ENCODE results near the gene HCN1.
"Not testable (repeated sequence)": the region's sequence is repeated elsewhere in the genome, so short reads cannot be mapped to it uniquely, and the experiment has no call there.

The HCN1 gene

DNA sequence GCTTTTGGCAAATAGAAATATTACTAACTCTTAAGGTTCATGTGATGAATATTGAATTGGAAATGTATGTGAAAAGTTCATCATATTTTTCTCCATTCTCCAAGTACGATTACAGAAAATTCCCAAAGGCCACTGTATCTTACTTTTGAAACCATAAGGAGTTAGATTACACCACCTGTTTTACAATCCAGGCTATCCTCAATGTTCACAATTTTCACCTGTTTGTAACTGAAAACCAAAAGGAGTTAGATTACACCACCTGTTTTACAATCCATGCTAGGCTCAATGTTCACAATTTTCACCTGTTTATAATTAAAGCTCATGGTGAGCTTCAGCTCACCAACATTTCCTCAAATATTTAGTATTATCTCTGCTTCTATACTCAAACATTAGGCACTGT is 188.0 kb downstream of the HCN1 start:
- no peak for DNase-seq (ENCODE audit: insufficient read length)
- TF ChIP-seq POLR2A (IDR thresholded peaks at IDR 0.05; ENCODE audit: low read depth, low read length) (no peak), POLR2AphosphoS5 (IDR thresholded peaks at IDR 0.05; ENCODE audit: low read depth, low read length) (no peak), TAF1 (IDR thresholded peaks at IDR 0.05; ENCODE audit: borderline replicate concordance, low read depth, low read length) (no peak)
- FAIRE-seq, result no peak

DNA sequence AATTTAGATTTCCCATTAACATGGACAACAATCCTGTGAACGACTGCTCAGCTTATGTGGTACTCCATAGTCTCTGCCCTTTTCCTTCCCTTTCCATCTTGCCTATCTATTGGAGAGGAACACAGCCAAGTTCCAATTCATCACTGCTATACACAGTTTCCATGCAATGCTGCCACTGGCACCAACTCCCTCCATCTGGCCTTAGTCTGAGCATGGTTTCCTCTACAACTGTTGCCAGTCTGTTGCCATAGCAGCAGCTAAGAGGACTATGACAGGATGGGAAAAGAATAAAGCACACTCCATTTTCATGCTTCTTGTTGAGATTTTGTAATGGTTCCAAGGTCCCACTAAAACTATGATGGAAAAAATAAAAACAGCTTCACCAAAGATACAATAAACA is 189.0 kb downstream of the HCN1 start:
- DNase-seq (ENCODE audit: insufficient read length), result no peak
- no peak for FAIRE-seq
- no peak for TF ChIP-seq TAF1 (IDR thresholded peaks at IDR 0.05; ENCODE audit: borderline replicate concordance, low read depth, low read length)
- no peak for TF ChIP-seq POLR2AphosphoS5 (IDR thresholded peaks at IDR 0.05; ENCODE audit: low read depth, low read length)
- no peak for TF ChIP-seq POLR2A (IDR thresholded peaks at IDR 0.05; ENCODE audit: low read depth, low read length)

DNA sequence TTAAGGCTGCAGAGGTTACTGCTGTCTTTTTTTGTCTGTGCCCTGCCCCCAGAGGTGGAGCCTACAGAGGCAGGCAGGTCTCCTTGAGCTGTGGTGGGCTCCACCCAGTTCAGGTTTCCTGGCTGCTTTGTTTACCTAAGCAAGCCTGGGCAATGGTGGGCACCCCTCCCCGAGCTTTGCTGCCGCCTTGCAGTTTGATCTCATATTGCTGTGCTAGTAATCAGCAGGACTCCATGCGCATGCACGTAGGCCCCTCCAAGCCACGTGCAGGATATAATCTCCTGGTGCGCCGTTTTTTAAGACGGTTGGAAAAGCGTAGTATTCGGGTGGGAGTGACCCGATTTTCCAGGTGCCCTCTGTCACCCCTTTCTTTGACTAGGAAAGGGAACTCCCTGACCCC is 197.2 kb downstream of the HCN1 start:
- not testable (repeated sequence) for DNase-seq (ENCODE audit: insufficient read length); FAIRE-seq

DNA sequence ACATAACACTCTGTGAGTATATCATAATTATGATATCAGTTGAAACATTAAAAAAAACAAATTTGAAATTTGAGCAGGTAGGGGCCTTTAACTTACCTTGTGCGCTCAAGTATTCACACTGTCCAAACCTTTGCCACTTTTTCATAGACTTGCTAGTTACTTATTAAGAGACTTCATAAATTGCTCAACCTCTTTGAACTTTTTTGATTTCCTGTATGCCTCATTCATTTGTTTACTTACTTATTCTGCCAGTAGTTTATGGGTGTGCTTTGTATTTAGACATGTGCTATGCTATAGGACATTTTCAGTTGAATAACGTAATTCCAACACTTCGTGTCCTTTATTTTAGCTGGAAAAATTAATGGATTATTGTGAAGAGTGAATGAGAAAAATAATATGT is 204.8 kb downstream of the HCN1 start:
- TF ChIP-seq TAF1 (IDR thresholded peaks at IDR 0.05; ENCODE audit: borderline replicate concordance, low read depth, low read length) (no peak), POLR2AphosphoS5 (IDR thresholded peaks at IDR 0.05; ENCODE audit: low read depth, low read length) (no peak), POLR2A (IDR thresholded peaks at IDR 0.05; ENCODE audit: low read depth, low read length) (no peak)
- FAIRE-seq (no peak), DNase-seq (ENCODE audit: insufficient read length) (no peak)

DNA sequence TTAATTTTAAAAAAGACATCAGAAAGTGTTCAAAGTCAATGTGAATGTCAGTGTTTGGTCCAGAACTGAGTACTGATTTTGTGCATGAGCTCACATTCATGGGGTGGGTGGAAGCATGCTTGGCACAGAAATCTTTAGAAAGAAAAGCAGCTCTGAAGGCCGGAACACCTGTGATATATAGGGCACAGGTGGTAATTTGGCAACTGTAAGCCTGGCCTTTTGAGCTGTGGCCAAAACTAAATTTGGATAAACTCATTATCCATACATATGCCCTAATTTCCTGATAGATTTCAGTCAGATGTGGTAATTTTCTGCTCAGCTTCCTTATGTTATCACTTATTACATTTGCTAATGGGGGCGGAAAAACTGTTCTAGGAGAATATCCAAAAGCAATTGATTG is 211.4 kb downstream of the HCN1 start:
- TF ChIP-seq TAF1 (IDR thresholded peaks at IDR 0.05; ENCODE audit: borderline replicate concordance, low read depth, low read length) (no peak), POLR2A (IDR thresholded peaks at IDR 0.05; ENCODE audit: low read depth, low read length) (no peak), POLR2AphosphoS5 (IDR thresholded peaks at IDR 0.05; ENCODE audit: low read depth, low read length) (no peak)
- DNase-seq (ENCODE audit: insufficient read length) (no peak), FAIRE-seq (no peak)

DNA sequence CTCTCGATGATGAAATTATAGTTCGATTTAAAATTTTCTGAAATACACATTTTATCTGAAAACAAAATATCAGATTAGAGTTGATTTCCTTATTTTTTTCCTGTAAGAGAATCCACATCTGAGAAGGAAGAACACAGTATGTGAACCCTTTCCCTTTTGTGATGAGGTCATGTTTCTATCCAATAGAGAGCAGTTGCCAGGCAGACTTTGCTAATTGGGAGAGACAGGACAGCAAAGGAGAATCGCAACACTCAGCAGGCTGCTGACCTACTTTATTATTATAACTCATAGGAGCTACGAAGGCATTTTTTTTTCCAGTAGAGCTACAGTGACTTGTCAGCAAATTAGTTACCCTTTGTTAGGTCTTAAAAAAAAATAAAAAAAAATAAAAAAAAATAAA is 242.1 kb downstream of the HCN1 start:
- FAIRE-seq, result no peak

DNA sequence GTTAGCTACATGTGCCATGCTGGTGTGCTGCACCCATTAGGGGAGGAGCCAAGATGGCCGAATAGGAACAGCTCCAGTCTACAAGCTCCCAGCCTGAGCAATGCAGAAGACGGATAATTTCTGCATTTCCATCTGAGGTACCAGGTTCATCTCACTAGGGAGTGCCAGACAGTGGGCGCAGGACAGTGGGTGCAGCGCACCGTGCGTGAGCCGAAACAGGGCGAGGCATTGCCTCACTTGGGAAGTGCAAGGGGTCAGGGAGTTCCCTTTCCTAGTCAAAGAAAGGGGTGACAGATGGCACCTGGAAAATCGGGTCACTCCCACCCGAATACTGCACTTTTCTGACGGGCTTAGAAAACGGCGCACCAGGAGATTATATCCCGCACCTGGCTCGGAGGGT is 251.3 kb downstream of the HCN1 start:
- DNase-seq (ENCODE audit: insufficient read length); FAIRE-seq: not testable (repeated sequence)

More for the DNA sequence above, 242.1 kb downstream of the HCN1 start:
- TF ChIP-seq POLR2A (IDR thresholded peaks at IDR 0.05; ENCODE audit: low read depth, low read length) (no peak), TAF1 (IDR thresholded peaks at IDR 0.05; ENCODE audit: borderline replicate concordance, low read depth, low read length) (no peak), POLR2AphosphoS5 (IDR thresholded peaks at IDR 0.05; ENCODE audit: low read depth, low read length) (no peak)
- DNase-seq (ENCODE audit: insufficient read length), result no peak

DNA sequence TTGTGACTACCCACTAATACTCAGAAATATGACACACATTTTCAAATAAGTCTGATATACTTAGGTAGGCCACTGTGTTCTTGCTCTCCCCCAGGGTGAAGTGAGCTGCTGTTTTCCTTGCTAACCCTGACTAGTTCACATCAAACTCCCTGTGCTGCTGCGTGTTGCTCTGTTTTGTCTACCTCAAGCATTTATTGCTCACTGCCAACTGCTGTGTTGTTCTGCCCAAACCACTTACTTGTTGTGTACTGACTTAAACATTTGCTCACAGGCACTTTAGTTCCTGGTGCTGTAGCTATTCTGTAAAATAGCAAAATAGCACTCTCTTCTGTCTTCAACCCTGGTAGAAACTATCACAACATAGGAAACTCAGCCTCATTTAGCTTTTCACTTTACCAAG is 255.7 kb downstream of the HCN1 start:
- TF ChIP-seq POLR2AphosphoS5 (IDR thresholded peaks at IDR 0.05; ENCODE audit: low read depth, low read length), result no peak
- TF ChIP-seq POLR2A (IDR thresholded peaks at IDR 0.05; ENCODE audit: low read depth, low read length), result no peak
- no peak for TF ChIP-seq TAF1 (IDR thresholded peaks at IDR 0.05; ENCODE audit: borderline replicate concordance, low read depth, low read length)
- DNase-seq (ENCODE audit: insufficient read length) (no peak), FAIRE-seq (no peak)

DNA sequence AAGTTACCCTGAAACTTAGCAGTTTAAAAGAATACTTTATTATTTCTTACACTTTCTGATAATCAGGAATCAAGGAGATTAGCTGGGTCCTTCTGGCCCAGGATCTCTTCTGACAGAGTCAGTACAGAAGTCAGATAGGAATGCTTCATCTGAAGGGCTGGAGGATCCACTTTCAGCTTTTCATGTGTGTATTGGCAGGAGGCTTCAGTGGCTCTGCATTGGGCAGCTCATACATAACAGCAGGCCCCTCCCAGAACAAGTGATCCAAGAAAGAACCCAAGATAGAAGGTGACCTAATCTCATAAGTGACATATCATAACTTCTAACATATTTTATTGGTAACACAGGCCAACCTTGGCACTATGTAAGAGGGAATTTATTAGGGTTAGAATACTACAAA is 258.4 kb downstream of the HCN1 start:
- TF ChIP-seq POLR2A (IDR thresholded peaks at IDR 0.05; ENCODE audit: low read depth, low read length) (no peak), POLR2AphosphoS5 (IDR thresholded peaks at IDR 0.05; ENCODE audit: low read depth, low read length) (no peak), TAF1 (IDR thresholded peaks at IDR 0.05; ENCODE audit: borderline replicate concordance, low read depth, low read length) (no peak)
- DNase-seq (ENCODE audit: insufficient read length) (no peak), FAIRE-seq (no peak)

DNA sequence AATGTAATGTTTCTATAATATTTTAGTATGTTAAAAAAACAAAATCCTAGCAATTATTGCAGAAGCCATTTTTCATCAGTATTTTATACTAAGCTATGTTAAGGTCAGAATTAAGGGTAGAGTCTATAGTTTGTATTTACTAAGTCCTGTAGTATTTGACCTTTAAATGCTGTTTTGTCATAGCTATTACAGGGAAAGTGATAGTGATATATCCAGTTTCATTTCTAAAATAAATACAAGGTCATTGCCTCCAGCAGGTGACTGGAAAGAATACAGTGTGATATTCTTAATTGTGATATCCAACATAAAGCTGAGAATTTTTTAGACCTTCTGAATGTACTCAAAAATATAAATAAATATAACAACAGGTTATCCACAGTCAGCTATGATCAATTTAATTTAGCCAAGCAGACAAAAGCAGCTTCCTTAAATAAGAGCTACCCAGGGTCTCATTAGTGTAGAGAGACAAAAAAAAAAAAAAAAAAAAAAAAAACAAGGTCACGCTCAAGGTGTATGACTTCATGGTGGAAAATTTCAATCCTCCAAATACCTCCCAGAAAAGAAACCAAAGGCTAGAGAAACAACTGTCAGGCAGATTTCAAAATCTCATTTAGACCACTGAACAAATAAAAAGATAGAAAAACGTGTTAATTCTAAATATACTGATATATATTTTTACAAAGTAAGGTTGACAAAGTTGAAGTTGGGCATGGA is 278.7 kb downstream of the HCN1 start:
- FAIRE-seq (no peak), DNase-seq (ENCODE audit: insufficient read length) (no peak)
- TF ChIP-seq POLR2A (IDR thresholded peaks at IDR 0.05; ENCODE audit: low read depth, low read length) (no peak), TAF1 (IDR thresholded peaks at IDR 0.05; ENCODE audit: borderline replicate concordance, low read depth, low read length) (no peak), POLR2AphosphoS5 (IDR thresholded peaks at IDR 0.05; ENCODE audit: low read depth, low read length) (no peak)

DNA sequence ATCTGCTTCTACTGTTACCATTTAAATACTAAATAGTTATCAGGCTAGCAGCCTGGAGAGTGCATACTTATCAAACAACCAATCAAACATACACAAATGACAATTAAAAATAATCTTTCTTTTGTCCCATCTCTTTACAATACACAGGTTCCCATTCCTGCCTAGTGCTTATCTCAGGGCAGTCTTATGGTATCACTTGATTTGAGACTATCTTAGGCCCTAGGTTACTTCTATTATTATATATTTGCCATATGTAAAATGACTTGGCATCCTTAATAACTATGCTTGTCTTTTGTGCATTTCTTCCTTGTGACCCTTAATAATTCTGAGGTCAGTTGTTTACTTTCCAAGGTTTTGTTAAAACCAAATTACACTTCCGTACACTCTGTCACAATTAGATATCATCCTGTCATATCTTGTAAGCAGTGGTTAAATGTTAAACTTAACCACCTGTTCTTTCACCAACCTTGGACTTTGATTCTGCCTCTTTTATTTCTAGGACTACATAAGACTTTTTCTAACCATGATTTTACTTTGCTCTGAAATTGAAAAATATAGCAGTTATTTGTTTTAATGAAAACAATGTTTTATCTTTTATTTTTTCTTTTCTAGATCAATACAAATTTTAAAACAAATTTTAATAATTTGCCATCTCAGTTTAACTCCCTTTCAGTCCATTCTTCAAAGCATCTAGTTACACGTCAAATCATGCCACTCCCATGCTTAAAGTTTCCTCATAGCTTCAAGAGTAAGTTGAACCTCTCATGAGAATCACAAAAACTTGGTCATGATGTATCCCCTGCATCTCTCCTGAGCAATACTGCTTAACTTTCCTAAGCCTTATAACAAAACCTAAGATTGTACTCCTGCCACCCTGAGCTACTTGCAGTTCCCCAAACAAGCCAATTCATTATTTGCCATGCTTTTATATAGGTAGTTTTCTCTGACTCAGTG is 281.3 kb downstream of the HCN1 start:
- no peak for FAIRE-seq
- no peak for TF ChIP-seq POLR2AphosphoS5 (IDR thresholded peaks at IDR 0.05; ENCODE audit: low read depth, low read length)
- no peak for TF ChIP-seq POLR2A (IDR thresholded peaks at IDR 0.05; ENCODE audit: low read depth, low read length)
- TF ChIP-seq TAF1 (IDR thresholded peaks at IDR 0.05; ENCODE audit: borderline replicate concordance, low read depth, low read length), result no peak
- DNase-seq (ENCODE audit: insufficient read length), result no peak

DNA sequence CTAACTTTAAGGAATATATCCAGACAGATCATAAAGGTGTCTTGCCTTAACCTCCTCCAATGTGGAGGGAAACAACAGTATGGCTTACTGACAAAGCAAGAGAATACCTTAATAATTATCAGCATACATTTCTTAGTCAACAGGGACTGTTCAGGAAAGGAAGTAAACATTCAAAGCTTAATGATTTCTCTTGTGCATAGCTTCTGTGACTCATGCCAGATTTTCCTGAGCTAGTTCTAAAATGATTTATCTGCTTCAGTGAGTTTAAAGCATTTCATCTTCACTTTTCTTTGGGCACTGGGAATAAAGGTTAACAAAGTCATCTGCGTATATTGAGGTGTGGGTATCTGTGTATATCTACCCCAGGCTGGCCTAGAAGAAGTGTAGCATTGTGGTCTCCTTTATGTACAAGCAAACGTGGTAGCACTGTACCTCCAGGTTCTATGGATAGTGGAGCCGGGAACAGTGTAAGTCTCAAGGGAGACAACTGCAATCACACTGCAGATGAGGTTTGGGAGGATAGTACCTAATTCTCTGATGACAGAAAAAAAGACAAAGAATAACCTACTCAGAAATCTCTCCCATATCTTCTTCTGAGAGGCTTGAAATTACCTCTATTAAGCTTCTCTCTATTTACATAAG is 284.1 kb downstream of the HCN1 start:
- FAIRE-seq, result no peak
- no peak for DNase-seq (ENCODE audit: insufficient read length)
- TF ChIP-seq POLR2A (IDR thresholded peaks at IDR 0.05; ENCODE audit: low read depth, low read length) (no peak), TAF1 (IDR thresholded peaks at IDR 0.05; ENCODE audit: borderline replicate concordance, low read depth, low read length) (no peak), POLR2AphosphoS5 (IDR thresholded peaks at IDR 0.05; ENCODE audit: low read depth, low read length) (no peak)

All from GM12892 (cell line).